GM19193 (cell line): ENCODE data around the gene STRA8.

Source experiments
- POLR2A ChIP-seq: IDR thresholded peaks from 4 replicates; pipeline ENCODE4 v1.6.1; 2011; ENCODE audit not compliant: insufficient read depth, insufficient read length; ENCODE audit errors: extremely low read depth

STRA8 gene

DNA sequence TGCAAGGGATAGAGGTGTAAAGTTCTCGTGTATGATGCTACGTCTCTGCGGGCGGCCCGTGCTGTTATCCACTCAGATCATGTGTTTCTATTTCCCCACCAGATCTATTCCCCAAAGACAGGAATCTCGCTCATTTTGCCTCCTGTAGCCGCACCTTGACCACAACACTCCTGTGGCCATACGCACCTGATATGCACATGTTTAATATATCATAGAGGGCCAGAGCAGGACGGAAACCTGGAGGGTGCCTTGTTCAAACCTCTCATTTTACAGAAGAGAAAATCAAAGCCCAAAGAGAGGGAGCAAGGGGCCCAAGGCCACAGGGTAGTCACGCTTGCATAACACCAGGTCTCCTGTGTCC, 37.6 kb downstream of the STRA8 start:
- no peak for TF ChIP-seq POLR2A

DNA sequence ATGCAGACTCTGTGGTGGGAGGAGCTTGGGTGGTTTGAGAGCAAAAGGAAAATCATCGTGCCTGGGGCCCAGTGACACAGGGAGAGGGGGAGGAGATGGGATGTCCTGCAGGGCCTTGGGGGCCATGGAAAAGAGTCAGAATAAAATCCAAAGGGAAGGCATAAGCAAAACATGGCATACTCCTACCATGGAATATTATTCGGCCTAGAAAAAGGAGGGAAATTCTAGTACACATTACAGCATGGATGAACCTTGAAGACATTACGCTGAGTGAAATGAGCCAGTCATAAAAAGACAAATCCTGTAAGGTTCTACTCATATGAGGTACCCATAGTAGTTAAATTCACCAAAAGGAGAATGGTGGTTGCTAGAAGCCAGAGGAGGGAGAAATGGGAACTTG, 38.7 kb downstream of the STRA8 start:
- no peak for TF ChIP-seq POLR2A

DNA sequence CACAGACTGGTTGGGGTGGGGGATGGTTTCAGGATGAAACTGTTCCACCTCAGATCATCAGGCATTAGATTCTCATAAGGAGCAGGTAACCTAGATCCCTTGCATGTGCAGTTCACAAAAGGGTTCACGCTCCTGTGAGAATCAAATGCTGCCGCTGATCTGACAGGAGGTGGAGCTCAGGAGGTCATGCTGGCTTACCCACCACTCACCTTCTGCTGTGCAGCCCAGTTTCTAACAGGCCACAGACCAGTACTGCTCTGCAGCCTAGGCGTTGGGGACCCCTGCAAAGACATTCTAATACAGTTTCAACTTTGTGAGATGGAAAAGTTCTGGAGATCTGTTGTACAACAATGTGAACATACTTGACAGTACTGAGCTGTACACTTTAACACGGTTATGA, 39.9 kb downstream of the STRA8 start:
- TF ChIP-seq POLR2A = no peak

DNA sequence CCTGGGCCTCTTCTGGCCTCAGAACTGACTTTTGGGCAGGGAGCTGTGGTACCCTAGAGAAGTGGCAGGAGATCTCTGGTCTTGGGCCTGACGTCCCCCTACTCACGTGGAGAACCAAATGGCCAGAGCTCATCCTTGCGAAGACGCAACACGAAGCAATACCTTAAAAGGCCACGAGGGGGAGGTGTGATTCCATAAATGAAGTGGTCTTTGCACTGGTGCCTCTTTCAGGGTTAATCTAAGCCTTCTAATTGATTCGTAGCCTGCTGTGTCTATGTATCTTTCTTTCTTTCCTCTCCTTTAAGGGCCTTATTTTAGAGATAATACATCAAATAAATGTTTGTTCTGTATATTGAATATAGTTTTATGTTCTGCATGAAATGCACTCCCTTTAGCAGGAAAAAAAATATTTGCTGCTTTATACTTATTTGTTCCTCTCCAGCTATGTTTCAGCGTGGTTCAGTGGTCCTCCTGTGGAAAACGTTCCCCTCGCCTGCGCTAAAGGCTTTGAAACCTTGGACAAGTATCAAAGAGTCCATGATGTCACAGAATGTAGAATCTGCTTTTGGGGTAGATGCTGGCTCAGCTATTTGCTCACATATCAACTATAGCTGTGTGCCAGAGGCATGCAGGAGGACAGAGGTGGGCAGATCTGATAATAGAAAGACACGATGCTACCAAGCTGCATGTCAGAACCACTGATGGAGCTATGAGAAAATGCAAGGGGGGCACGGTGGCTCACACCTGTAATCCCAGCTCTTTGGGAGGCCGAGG, 41.0 kb downstream of the STRA8 start:
- TF ChIP-seq POLR2A = no peak

DNA sequence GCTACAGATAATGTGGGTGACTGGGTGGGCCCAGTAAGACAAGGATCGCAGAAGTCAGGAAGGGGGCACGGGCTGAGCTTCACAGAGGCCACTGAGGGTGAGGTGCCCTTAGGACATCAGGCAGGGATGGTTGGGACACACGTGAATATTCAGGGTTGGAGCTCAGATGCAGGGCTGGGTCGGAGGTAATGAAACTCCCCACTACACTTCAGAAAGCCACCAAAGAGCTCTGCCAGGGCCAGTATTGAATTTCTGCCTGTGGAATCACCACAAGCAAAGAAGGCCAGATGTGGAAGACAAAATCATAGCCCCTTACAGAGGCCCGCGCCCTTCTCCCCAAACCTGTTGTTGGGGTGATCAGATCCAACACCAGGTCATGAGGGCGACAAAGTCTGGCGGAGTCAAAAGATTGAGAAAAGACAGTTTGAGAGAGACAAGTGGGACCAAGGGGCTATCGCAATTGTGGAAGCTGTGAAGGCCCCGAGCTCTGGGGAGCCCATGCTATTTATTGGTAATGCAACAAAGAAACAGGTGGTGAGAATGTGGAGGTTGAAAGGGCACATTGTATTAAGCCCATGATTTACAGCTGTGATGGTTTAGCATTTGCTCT, 42.4 kb downstream of the STRA8 start:
- TF ChIP-seq POLR2A = no peak

DNA sequence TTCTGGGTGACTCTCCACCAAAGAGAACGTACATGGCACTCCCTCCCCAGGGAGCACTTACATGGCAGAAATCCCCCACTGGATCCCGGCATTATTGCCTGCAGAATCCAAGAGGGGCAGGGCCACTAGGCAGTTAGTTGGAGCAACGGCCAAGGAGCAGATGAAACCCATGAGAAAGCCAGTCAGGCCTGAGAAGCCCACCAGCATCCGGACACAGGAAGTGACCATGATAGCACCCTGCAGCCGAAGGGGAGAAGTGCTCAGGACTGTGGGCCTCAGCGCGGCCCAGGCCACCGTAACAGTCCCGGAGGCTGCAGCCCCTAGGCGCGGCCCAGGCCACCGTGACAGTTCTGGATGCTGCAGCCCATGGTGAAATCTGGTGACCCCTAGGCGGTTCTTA, 43.5 kb downstream of the STRA8 start:
- no peak for TF ChIP-seq POLR2A

DNA sequence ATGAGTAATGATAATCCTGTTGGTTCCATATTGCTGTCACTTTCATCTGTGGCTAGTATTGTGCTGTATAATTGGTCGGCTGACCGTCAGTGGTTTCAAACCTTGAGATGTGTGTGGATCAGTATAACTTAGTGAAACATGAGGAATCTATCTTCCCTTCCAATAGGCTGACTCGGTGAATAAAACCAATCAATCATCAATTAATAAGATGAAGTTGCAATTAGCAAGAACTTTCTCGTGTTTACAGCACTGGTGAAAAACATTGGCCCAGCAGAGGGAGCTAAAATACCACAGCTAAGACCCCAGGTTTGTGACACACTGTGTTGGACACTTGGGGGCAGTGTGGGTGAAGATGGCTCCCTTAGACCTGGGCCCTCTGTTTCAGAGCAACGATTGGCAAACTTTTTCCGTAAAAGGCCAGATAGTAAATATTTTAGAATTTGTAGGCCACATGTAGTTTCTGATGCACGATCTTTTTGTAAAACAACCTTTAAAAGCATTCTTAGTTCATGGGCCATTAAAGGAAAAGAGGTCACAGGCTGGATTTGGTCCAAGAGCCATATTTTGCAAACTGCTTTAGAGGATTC, 47.8 kb downstream of the STRA8 start:
- no peak for TF ChIP-seq POLR2A

DNA sequence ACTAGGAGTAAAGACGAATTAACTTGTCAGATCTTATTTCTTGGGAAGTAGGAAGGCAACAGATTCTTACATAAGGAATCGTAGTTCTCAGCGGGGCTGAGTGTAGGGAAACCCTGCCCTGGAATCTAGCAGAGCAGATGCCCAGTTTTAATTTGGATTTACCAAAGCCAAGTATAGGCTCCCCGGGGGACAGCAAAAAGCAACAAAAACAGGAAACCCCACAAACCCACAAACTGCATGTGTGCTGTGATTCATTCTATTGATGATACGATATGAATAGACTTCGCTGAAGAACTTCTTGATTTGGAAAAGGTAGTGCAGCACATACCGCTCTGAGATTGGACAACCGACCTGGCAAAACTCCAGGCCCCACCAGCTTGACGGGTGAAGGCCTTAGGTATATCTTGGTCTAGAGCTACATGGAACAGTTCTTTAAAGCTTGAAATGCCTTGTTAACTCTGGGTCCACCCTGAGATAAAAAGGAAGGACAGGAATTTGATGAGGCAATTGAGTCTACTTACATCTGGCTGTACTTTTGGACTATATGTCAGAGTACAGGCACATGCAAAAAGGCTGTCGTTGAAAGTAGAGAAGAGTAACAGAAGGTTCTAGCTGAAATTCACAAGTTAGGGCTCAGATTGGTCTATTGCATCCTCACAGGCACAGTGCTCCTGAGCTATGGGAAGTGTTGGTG, 49.1 kb downstream of the STRA8 start:
- TF ChIP-seq POLR2A = no peak

DNA sequence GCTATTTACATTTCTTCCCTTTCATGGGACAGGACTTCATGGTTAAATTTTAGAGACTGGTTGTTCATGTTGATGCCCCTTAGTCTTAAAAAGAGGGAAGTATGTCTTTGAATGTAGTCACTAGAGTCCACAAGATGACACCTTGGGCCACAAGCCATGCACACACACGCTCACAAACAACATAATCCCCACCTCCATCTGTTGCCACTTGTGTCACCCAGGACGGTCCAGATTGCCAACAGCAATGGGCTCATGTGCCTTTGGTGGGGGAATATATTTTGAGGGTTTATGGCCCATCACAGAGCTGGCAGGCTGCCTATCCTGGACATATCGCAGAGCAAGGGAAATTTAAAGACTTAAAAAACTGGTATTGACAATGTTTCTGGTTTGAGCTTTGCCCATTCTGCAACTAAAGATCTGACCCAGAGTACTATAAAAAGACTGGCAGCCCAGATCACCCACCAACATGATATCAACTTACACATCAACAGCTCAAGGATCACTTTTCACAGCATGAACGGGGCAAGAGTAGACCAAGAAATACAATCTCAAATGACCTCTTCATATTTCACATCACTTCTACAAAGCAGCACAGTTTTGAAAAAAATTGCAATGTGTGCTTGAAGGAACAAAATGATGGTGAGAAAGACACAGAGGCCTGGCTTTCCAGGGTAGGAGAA, 50.5 kb downstream of the STRA8 start:
- no peak for TF ChIP-seq POLR2A

DNA sequence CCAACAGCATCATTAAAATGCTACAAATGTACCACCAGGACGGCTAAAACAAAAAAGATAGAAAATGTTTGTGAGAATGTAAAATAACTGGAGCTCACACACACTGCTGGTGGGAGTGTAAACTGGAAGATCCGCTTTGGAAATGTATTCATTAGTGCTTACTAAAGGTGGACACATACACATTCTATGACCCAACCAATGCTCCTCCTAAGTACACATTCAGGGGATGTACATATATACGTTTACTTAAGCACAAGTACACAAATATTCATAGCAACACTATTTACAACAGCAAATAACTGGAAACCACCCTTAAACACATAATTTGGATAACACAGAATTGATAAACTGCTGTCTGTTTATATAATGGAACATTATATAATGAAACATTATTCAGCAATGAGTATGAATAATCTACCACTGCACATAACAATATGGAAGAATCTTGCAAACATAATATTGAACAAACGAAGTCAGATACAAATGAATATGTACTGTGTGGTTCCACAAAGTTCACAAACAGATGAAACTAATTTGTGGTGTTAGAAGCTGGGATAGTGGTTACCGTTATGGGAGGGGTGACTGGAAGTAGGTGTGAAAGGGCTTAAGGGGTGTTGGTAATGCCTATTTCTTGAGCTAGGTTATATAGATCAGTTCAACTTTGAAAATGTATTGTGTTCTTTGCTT, 52.1 kb downstream of the STRA8 start:
- no peak for TF ChIP-seq POLR2A

DNA sequence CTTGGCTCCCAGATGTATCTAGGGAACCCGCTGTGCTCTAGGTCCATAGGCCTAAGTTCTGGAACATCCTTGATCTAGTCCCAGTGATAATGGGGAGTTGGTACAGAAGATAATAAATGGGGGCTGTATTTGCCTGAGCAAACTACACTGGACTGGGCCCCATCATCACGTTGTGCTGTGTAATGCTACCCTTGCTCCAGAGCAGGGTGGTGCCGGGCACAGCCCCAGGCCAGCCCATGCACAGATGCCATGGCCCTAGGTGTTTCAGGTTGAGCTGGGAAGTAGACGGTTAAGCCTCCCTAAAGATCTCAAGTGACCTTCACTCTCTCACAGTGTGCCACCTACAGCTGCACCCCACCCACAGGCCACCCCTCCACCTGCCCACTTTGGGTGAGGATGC, 53.2 kb downstream of the STRA8 start:
- TF ChIP-seq POLR2A = no peak

DNA sequence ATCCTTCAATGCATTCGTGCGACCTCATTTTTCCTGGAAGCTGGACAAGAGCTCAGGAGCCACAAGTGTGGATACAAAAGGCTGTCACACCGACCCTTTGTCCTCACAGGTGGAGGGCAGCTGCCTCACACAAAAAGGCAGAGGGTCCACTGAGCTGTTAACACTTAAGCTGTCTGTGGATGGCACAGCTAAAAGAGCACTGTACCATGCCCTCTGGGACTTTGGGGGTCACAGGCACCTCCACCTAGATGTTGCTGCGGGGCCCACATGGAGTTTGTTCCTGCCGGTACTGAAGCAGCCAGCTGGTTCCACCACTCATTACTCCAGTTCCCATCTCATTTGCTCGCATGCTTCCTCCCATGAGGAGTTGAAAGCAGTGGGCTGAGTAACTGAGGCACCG, 57.0 kb downstream of the STRA8 start:
- no peak for TF ChIP-seq POLR2A

DNA sequence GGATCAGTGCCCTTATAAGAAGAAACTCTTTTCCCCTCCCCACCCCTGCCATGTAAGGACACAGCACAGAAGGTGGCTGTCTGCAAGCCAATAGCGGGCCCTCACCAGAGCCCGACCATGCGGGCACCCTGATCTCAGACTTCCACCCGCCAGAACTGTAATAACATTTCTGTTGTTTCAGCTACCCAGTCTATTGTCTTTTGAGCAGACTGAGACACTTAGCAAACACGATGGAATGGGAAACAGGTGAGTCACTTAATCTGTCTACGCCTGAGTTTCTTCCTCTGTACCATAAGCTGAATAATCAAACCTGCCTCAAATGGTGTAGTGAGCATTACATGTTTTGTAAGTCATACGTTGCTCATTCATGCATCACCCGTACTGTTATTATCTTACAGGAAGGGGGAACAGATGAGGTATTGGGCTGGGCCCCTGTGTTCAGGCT, 58.2 kb downstream of the STRA8 start:
- no peak for TF ChIP-seq POLR2A

DNA sequence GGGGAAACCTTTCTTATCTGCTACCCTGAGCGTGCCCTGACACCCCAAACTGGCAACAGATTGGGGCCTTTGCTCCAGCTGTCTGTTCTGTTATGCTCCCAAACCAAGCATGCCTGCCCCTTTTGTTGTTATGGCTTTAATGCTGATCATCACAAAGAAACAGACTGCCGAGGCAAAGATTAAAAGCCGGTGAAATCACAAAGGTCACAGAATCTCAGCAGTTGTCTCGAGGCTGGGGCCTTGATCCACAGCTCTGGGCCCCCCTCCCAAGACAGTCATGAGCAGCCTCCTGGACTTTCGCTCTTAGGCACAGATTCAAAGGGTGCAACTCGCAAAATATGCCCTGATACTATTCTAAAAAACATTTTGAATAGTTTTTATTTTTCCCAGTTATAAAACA, 65.6 kb downstream of the STRA8 start:
- TF ChIP-seq POLR2A = no peak

DNA sequence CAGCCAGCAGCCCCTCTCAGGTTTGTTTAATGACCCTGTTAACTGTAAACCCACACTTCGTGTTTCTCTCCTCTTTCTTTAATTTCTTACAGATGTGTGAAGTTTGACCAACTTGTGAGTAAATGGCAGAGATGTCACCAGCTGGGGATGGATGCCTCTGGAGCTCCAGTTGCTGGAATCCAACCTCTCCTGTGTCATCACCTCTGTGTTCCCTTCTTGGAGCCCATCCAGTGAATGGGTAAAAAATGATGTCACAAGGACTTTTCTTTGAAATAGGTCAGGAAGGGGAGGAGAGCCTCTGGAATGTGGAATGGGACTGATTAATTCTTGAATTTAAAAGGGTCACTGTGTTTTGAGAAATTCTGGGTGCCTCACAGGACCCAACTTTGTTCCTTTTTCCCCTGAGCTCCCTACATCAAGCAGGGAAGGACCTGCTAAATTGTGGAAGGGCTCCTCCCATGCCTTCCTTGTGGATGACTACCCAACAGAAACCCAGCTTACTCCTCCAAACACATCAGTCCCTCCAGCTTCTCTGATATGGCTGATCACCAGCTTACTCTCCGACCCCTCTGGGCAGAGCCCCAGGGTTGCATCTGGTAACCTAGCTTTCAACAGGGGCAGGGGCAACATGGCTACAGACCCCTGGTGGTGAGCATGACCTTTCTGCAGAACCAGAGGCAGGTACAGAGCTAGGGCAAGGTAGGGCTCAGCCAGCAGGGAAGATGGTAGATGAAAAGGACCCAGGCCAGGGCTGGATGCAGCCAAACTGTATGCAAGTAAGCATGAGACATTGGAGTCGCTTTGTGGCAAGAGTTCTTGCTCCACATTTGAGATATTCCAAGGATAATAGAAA, 67.5 kb downstream of the STRA8 start:
- TF ChIP-seq POLR2A = no peak
